SU-DHL-6 (cell line): ENCODE measurements around the gene COPZ1.

ENCODE experiments used
- H2AFZ ChIP-seq: fragments of 200-600 bp; sonication (generic); 2 replicates; pipeline ENCODE4 v1.6.1; 2014; ENCODE audit warnings: low read depth, mild to moderate bottlenecking, moderate library complexity, mixed read lengths, antibody characterized with exemption, low read length; ENCODE audit not compliant: severe bottlenecking
- H3F3A ChIP-seq: fragments of 200-600 bp; shearing (Covaris generic); 2 replicates; pipeline ENCODE4 v1.6.0; 2016; ENCODE audit warnings: antibody characterized with exemption, mild to moderate bottlenecking; ENCODE audit not compliant: insufficient read depth
- H3K27ac ChIP-seq: fragments of 200-600 bp; sonication (generic); 2 replicates; pipeline ENCODE4 v1.5.1; 2016; ENCODE audit warnings: low read depth, mild to moderate bottlenecking, low read length, moderate library complexity, mixed read lengths
- H3K27me3 ChIP-seq: fragments of 200-600 bp; sonication (generic), shearing (Covaris generic); 2 replicates; pipeline ENCODE4 v1.6.0; 2014; ENCODE audit warnings: mild to moderate bottlenecking, low read length
- H3K36me3 ChIP-seq: fragments of 200-600 bp; sonication (generic); 2 replicates; pipeline ENCODE4 v1.6.1; 2014; ENCODE audit warnings: mild to moderate bottlenecking, low read length, mixed read lengths
- H3K4me2 ChIP-seq: fragments of 300-600, 200-600 bp; shearing (Covaris generic), sonication (generic); 2 replicates; pipeline ENCODE4 v1.6.0; 2014; ENCODE audit warnings: low read length, low read depth, mild to moderate bottlenecking; ENCODE audit not compliant: poor library complexity, severe bottlenecking
- H3K4me3 ChIP-seq: fragments of 200-600 bp; sonication (generic); 2 replicates; pipeline ENCODE4 v1.5.1; 2014; ENCODE audit warnings: antibody characterized with exemption, low read length, mild to moderate bottlenecking, mixed read lengths; ENCODE audit not compliant: insufficient read depth, poor library complexity, severe bottlenecking
- H3K79me2 ChIP-seq: fragments of 200-600 bp; sonication (generic); 2 replicates; pipeline ENCODE4 v1.6.1; 2014; ENCODE audit warnings: mild to moderate bottlenecking, low read length, moderate library complexity; ENCODE audit not compliant: insufficient read depth
- H3K9ac ChIP-seq: fragments of 200-600 bp; sonication (generic); 2 replicates; pipeline ENCODE4 v1.7.0; 2014; ENCODE audit warnings: mild to moderate bottlenecking, low read length
- H3K9me2 ChIP-seq: fragments of 200-600 bp; sonication (generic); replicated peaks from 2 replicates; pipeline ENCODE4 v1.6.1; 2014; ENCODE audit warnings: low read length; ENCODE audit not compliant: insufficient read depth
- H3K9me3 ChIP-seq: fragments of 200-600 bp; sonication (generic); 2 replicates; pipeline ENCODE4 v1.6.1; 2014; ENCODE audit warnings: low read length, mixed read lengths; ENCODE audit not compliant: insufficient read depth
- H4K20me1 ChIP-seq: fragments of 200-600 bp; sonication (generic); 2 replicates; pipeline ENCODE4 v1.6.1; 2014; ENCODE audit warnings: low read depth, mild to moderate bottlenecking, antibody characterized with exemption, low read length, moderate library complexity, mixed read lengths
- CTCF ChIP-seq: fragments of 200-600 bp; sonication (generic); IDR thresholded peaks from one replicate; pipeline ENCODE4 v1.5.1; 2017; ENCODE audit warnings: antibody characterized with exemption, mild to moderate bottlenecking, low read length, moderate library complexity; ENCODE audit not compliant: insufficient read depth, poor library complexity, severe bottlenecking
- EZH2phosphoT487 ChIP-seq: fragments of 200-600 bp; sonication (generic), shearing (Covaris generic); conservative IDR thresholded peaks from 2 replicates; pipeline ENCODE4 v1.6.1; 2018; ENCODE audit warnings: mild to moderate bottlenecking, antibody characterized with exemption, low read length, moderate library complexity, mixed read lengths

COPZ1 gene

GRCh38 chr12:54356228-54356627 lies 31.3 kb downstream of the COPZ1 start:
- Histone ChIP-seq H3K36me3 (no peaks in the 10 kb centered on the region), H3K9me2 (no peaks in the 10 kb centered on the region), H3K9me3 (no peaks in the 10 kb centered on the region), H3K4me2 (no peak overlapping the region), H3K27me3 (no peaks in the 10 kb centered on the region), H3K9ac (no peak overlapping the region), H2AFZ (no peak overlapping the region), H4K20me1 (no peaks in the 10 kb centered on the region), H3F3A (peaks cover 14% of the 10 kb centered on the region), H3K79me2 (no peaks in the 10 kb centered on the region), H3K27ac (no peak overlapping the region), H3K4me3 (no peak overlapping the region)
- no peak for TF ChIP-seq EZH2phosphoT487
- TF ChIP-seq CTCF: no peak

DNA sequence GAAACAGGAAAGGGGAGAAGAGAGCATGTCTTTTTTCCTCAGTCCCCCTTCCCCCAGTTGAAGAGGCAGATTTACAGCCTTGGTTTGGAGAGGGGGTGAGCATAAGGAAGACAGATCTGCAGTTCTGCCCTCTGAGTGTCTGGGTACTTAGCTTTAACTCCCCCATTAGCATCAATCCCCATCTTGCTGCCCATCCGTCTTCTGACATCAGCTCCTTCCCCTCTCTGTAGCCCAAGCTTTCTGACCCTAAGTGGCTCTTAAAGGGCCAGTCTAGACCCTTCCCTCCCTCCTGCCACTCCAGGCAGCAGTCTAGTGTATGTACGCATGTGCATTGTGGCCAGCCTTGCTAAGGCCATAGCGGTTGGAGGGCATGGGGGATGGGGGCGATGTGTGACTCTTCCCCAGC lies 32.0 kb downstream of the COPZ1 start:
- H3K9me3 ChIP-seq: no peaks in the 10 kb centered on the region
- no peaks in the 10 kb centered on the region for H3K36me3 ChIP-seq
- H3K27me3 ChIP-seq: no peaks in the 10 kb centered on the region
- peaks cover 14% of the 10 kb centered on the region for H3F3A ChIP-seq
- no peak overlapping the region for H2AFZ ChIP-seq
- no peaks in the 10 kb centered on the region for H3K9me2 ChIP-seq
- no peaks in the 10 kb centered on the region for H4K20me1 ChIP-seq
- no peak overlapping the region for H3K9ac ChIP-seq
- H3K4me2 ChIP-seq: no peak overlapping the region
- H3K27ac ChIP-seq: no peak overlapping the region
- no peak overlapping the region for H3K4me3 ChIP-seq
- no peak for TF ChIP-seq CTCF
- no peak for TF ChIP-seq EZH2phosphoT487
- no peaks in the 10 kb centered on the region for H3K79me2 ChIP-seq

GRCh38 chr12:54357506-54358190 lies 32.7 kb downstream of the COPZ1 start:
- peak overlapping the region; percentile 84 for H3K9ac ChIP-seq
- H2AFZ ChIP-seq: no peak overlapping the region
- no peaks in the 10 kb centered on the region for H3K27me3 ChIP-seq
- no peaks in the 10 kb centered on the region for H3K36me3 ChIP-seq
- H3K4me2 ChIP-seq: peak overlapping the region; percentile 97
- no peaks in the 10 kb centered on the region for H3K9me2 ChIP-seq
- H3K27ac ChIP-seq: no peak overlapping the region
- TF ChIP-seq CTCF (no peak), EZH2phosphoT487 (no peak)
- no peaks in the 10 kb centered on the region for H3K9me3 ChIP-seq
- peak overlapping the region; percentile 77 for H3K4me3 ChIP-seq
- H4K20me1 ChIP-seq: no peaks in the 10 kb centered on the region
- peaks cover 14% of the 10 kb centered on the region for H3F3A ChIP-seq
- no peaks in the 10 kb centered on the region for H3K79me2 ChIP-seq
